ENCODE data around the gene LILRB3.

DNA sequence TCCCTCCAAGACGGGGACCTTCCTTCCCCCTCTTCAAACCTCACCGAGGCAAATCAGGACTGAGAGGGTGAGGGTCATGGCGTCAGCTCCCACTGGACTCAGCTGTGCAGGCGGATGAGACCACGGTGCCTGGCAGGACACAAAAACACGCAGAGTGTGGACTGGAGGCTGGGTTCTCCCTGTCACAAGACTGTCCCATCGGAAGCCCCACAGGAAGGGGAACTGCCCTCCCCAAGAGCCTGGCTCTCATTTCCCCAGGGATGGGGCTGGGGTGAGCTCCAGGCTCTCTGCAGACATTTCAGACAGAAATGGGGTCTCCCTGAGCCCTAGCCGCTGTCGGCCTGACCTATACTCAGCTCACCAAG, 34.3 kb upstream of the LILRB3 start, which contains the start of gene LILRB5:
- TF ChIP-seq POLR2A (IDR thresholded peaks at IDR 0.05; ENCODE audit: low read length) (no peak), GATA1 (IDR thresholded peaks at IDR 0.05; ENCODE audit: low read depth, low read length) (no peak)
